ENCODE measurements around the gene USB1.

USB1 gene

GRCh38 chr16:58018803-58019202 is 17.6 kb downstream of the USB1 start:
- DNase-seq (ENCODE audit: low read depth in 2 of 2) = no peak

- no peak for DNase-seq (ENCODE audit: low read depth in 2 of 2)
Observed at GRCh38 chr16:58019866-58020538, 18.8 kb downstream of the USB1 start.

DNA sequence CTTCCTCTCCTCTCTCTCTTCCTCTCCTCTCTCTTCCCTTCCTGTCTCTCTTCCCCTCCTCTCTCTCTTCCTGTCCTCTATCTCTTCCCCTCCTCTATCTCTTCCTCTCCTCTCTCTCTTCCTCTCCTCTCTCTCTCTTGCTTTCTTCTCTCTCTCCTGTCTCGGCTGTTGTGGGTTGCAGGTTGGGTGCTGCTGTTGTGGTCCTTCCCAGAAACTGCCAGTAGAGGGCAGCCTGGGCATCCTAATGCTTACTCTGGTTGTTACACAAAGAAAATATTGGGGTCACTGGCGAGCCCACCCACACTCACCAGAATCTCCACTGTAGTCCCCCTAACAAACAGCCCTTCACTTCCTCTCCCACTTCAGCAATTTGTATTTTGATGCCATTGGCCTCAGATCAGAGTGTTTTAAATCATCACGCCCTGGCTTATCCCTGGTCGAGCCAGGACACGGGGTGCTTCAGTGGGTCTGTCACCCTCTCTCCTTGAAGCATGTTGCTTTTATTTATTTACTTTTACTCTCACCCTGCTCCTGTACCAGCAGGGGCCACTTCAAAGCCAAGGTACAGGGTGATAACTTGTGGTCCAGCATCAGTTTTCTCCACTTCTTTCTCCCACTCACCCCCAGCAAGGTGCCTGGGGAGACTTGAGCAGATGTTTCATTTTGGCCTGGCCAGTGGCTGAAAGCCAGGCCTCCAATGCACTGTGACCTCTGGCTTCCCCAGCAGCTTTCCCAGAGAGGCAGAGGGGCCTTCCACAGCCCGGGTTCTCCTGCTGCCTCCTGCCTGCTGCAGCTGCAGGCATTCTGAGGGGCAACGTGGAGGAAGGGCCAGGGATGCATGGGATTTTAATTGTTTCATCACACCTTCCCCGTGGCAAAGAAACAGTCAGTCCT is 19.7 kb downstream of the USB1 start:
- peak in 1 of 2 experiments; percentile 59 for DNase-seq (ENCODE audit: low read depth in 2 of 2)

DNA sequence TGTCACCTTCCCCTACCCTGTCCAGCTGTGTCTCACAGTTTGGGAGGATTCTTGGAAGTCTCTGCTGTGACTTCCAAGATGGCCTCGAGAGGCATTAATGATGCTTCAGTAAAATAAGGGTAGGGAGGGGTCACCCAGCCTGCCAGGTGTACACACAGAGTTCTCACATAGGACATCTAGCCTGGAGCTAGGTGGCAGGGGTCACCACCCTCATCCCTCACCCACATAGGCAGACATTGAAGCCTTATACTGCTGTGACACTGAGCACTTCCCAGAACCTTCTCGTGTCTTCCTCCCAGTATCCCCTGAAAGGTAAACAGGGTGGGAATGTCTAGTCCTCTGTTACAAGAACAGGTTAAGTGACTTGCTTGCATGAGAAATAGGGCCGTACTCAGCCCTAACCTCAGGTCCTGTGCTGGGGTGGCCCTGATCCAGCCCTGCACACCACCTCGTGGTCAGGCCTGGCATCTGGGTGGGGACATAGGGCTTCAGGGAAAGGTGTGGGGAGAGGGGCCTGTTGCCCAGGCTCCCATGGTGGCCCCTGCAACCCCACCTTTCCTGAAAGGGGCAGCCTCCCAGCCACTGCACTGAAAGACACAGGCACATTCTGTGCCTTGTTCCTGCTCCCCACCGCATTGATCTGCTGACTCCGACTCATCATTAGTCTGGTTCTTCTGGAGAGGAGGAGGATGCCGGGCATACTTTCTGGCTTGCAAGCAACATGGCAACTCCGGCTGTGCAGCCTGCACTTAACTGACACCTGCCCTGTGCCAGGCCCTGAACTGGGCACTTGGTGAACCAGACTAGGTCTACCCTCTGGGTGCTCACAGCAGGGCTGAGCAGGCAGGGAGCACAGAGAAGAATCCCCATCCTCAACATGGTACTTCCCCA is 20.7 kb downstream of the USB1 start:
- no peak for DNase-seq (ENCODE audit: low read depth in 2 of 2)

DNA sequence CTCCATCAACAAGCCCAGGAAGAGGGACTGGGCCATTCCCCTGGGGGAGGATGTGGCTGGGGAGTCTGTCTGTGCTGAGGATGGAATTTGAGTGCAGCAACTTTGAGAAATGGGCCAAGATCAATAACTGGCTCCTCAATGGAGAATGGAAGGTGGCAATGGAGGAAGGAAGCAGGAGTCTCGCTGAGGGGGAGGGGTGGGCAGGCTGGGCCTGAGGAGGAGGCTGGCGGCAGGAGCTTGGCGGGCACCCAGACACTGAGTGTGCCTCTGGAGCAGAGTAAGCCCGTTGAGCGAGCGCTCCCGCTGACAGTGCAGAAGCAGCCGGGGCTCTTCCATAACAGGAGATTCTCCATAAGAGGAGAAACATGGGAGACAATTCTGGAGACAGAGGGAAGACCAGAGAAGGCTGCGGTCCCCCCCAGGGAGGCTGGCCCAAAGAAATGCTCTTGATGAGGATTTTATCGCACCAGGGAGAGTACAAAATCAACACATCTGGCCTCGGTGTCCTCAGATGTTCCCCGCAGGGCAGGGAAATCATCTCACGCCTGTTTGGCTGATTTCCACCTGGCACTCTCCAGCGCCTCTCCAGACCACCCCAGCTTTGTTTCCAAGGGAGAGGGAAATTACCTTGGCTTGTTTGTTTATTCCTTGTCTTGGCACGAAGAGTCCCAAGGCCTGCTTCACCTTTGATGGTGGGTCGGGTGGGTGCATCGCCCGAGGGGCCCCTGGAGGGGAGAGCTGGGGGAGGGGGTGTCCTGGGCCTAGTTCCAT is 21.6 kb downstream of the USB1 start:
- DNase-seq (ENCODE audit: low read depth in 2 of 2) = no peak

DNA sequence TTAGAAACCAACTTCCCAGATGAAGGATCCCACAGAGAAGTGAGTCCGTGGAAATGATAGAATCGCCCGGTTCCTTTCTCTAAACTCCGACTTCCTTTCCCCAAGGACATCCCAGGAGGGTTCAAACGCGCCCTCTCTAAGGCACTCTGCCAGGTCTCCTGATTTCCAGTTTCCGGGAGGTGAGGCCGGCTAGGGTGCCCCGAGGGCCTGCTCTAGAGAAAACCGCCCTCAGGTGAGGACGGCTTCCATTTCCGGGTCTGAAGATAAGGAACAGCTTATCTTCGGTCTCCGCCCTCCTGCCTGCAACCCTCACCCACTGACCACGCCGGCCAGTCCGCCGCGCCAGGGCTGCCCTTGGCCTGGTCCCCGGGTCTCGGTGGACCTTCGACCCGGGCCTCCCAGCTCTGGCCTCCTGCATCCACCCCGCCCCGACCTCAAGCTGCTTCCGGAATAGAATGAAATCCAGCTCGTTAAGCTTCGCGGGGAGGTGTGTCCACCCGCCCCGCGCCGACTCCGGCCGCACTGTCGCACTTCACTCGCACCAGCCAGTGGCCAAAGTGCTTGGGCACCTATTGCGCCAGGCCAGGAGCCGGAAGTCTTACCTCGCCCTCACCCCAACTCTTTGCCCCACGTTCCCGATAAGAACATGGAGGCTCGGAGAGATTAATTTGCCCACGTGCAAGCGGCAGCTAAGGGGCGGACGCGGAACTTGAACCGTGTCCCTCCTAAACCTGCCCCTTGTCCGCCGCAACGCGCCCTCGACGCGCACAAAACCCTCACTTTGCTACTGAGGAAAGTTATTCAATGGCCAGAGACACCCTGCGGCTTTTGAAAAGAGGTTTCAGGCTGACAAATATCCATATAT is 23.5 kb downstream of the USB1 start:
- no peak for DNase-seq (ENCODE audit: low read depth in 2 of 2)

DNA sequence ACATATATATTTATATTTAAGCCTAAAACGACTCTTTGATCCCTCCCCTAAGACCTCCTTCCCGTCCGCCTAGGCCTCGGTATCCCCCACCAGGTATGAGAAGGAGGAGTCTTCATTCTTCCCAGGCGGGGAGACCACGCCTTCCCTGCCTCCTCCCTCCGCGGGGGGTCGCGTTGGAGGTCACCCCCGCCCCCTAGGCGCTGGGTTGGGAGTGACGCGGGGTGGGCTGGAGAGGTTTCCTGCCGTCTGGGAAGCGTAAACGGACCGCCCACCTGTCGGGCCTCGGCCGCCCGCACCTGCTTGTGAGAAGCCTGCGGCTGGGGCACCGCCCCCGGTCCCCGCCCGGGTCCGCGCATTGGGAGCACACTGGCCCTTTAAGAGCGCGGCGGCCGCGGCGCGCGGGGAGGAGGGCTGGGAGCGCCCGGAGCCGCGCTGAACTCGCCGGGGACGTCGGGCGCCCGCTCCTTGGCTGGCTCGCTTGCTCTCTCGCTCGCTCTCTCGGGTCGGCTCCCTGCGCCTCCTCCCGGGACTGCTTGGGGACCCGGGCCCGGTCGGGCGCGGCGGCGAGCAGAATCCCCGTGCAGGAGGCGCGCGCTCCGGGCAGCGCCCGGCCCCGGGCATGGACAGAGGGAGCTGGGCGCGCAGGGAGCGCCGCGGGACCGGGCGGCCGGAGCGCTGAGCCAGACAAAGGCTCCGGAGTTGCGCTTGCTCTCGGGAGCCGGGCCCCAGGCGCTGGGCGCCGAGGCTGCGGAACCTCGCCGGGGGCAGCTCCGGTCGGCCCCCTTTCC is 24.3 kb downstream of the USB1 start, which contains the start of gene MMP15:
Gene MMP15, plus strand, starts transcription at position 404 of the 788 bp plus-strand sequence. CDS start 597 bp downstream, outside the sequence.
- DNase-seq (ENCODE audit: low read depth in 2 of 2) = peak; percentile 35 to 48

- DNase-seq (ENCODE audit: low read depth in 2 of 2) = no peak
Observed at GRCh38 chr16:58026139-58026704, 25.0 kb downstream of the USB1 start.

- no peak for DNase-seq (ENCODE audit: low read depth in 2 of 2)
Observed at GRCh38 chr16:58026705-58027160, 25.5 kb downstream of the USB1 start.

GRCh38 chr16:58027161-58027915 is 26.1 kb downstream of the USB1 start:
- no peak for DNase-seq (ENCODE audit: low read depth in 2 of 2)

- DNase-seq (ENCODE audit: low read depth in 2 of 2) = no peak
Observed at GRCh38 chr16:58027916-58028455, 26.8 kb downstream of the USB1 start.

GRCh38 chr16:58028541-58029070 is 27.4 kb downstream of the USB1 start:
- no peak for DNase-seq (ENCODE audit: low read depth in 2 of 2)

GRCh38 chr16:58029410-58029809 is 28.2 kb downstream of the USB1 start:
- DNase-seq (ENCODE audit: low read depth in 2 of 2) = no peak

GRCh38 chr16:58030136-58030840 is 29.1 kb downstream of the USB1 start:
- no peak for DNase-seq (ENCODE audit: low read depth in 2 of 2)

- DNase-seq (ENCODE audit: low read depth in 2 of 2) = no peak
Observed at GRCh38 chr16:58031016-58031800, 30.0 kb downstream of the USB1 start.

GRCh38 chr16:58032710-58033293 is 31.6 kb downstream of the USB1 start:
- no peak for DNase-seq (ENCODE audit: low read depth in 2 of 2)
